Gastroesophageal sphincter (tissue), 3 donors: Measurements from ENCODE around the gene GTF2F2.

Source experiments
- CTCF ChIP-seq, 4 experiments: fragments of 200-600 bp in 2 of 4; fragments of 450-650 bp in 2 of 4; sonication (generic) in 1 of 4; IDR thresholded peaks; one replicate each; pipeline ENCODE4 v1.5.1; 2017 to 2019; ENCODE audit warnings: antibody characterized with exemption in 4 of 4, mild to moderate bottlenecking in 2 of 4, moderate library complexity in 2 of 4
- EP300 ChIP-seq: sonication (generic); formaldehyde crosslinking; IDR thresholded peaks from one replicate; pipeline ENCODE4 v1.6.1; 2017; ENCODE audit warnings: antibody characterized with exemption, mild to moderate bottlenecking
- POLR2A ChIP-seq, 2 donors: fragments of 450-650 bp; IDR thresholded peaks; one replicate each; pipeline ENCODE4 v1.6.1; 2017; ENCODE audit warnings: antibody characterized with exemption in 2 of 2, mild to moderate bottlenecking in 2 of 2, moderate library complexity in 1 of 2
- POLR2AphosphoS5 ChIP-seq: sonication (generic); formaldehyde crosslinking; IDR thresholded peaks from one replicate; pipeline ENCODE4 v1.6.1; 2017; ENCODE audit warnings: antibody characterized with exemption

- TF ChIP-seq CTCF (IDR thresholded peaks at IDR 0.05) (no peak), POLR2A (IDR thresholded peaks at IDR 0.05) (no peak), EP300 (no peak), POLR2AphosphoS5 (no peak)
Observed at GRCh38 chr13:45109102-45109720, 11.1 kb upstream of the GTF2F2 start.
